HepG2 (cell line): Measurements from ENCODE around the gene PRM3. TPM values are rescaled to one million over a fixed set of nuclear protein-coding genes. Genes with fewer than 3 reads are reported as not detected.

ENCODE experiments used
- CAMTA2 ChIP-seq: sonication (generic); formaldehyde crosslinking; IDR thresholded peaks from 2 replicates; pipeline ENCODE4 v1.4.0; 2020; ENCODE audit warnings: mild to moderate bottlenecking, missing genetic modification reagents, borderline replicate concordance
- FOXA1 ChIP-seq, 2 experiments: fragments of 450-650 bp in 1 of 2; sonication (generic) in 1 of 2; formaldehyde crosslinking in 1 of 2; IDR thresholded peaks; 2 replicates each; pipeline versions ENCODE4 v1.4.0 to v1.6.1; 2016 to 2020; ENCODE audit warnings: missing genetic modification reagents in 1 of 2
- FOXP1 ChIP-seq, 2 experiments: fragments of 450-650 bp in 1 of 2; IDR thresholded peaks; 2 replicates each; pipeline ENCODE4 v1.6.1; 2017 to 2018; ENCODE audit warnings: antibody characterized with exemption in 1 of 2
- HNRNPL ChIP-seq: fragments of 200-400 bp; formaldehyde crosslinking; IDR thresholded peaks from 2 replicates; pipeline ENCODE4 v1.6.1; 2017; ENCODE audit warnings: mild to moderate bottlenecking, low read depth, low read length
- KLF13 ChIP-seq: sonication (generic); formaldehyde crosslinking; IDR thresholded peaks from 2 replicates; pipeline ENCODE4 v1.4.0; 2020; ENCODE audit warnings: mild to moderate bottlenecking, missing genetic modification reagents
- MAFK ChIP-seq, 2 experiments: IDR thresholded peaks in 1 of 2; conservative IDR thresholded peaks in 1 of 2; 2 replicates each; pipeline ENCODE4 v1.6.1; 2011; ENCODE audit warnings: improper control_type of control experiment in 2 of 2, low read length in 2 of 2
- MXD4 ChIP-seq: IDR thresholded peaks from 2 replicates; pipeline ENCODE4 v1.6.1; 2016; ENCODE audit warnings: mild to moderate bottlenecking, missing biosample characterization, missing genetic modification reagents
- PCBP1 ChIP-seq: fragments of 200-400 bp; formaldehyde crosslinking; IDR thresholded peaks from 2 replicates; pipeline ENCODE4 v1.6.1; 2017; ENCODE audit warnings: mild to moderate bottlenecking, low read depth, low read length, borderline replicate concordance
- RCOR2 ChIP-seq: IDR thresholded peaks from 2 replicates; pipeline ENCODE4 v1.6.1; 2016; ENCODE audit warnings: missing biosample characterization, missing genetic modification reagents
- RXRB ChIP-seq: IDR thresholded peaks from 2 replicates; pipeline ENCODE4 v1.6.1; 2016; ENCODE audit warnings: borderline replicate concordance, missing genetic modification reagents, missing compliant biosample characterization
- SALL1 ChIP-seq: sonication (generic); formaldehyde crosslinking; IDR thresholded peaks from 2 replicates; pipeline ENCODE4 v1.8.0; 2022; ENCODE audit warnings: mild to moderate bottlenecking, missing genetic modification reagents
- SMAD1 ChIP-seq: sonication (generic); formaldehyde crosslinking; IDR thresholded peaks from 2 replicates; pipeline ENCODE4 v1.4.0; 2020; ENCODE audit warnings: missing genetic modification reagents, low read depth, mild to moderate bottlenecking, borderline replicate concordance
- ZFP41 ChIP-seq: sonication (generic); formaldehyde crosslinking; IDR thresholded peaks from 2 replicates; pipeline ENCODE4 v1.4.0; 2020; ENCODE audit warnings: mild to moderate bottlenecking, missing genetic modification reagents, borderline replicate concordance
- ZNF839 ChIP-seq: sonication (generic); formaldehyde crosslinking; IDR thresholded peaks from 2 replicates; pipeline ENCODE4 v1.4.0; 2020; ENCODE audit warnings: missing genetic modification reagents, mild to moderate bottlenecking, borderline replicate concordance
- ZNF891 ChIP-seq: sonication (generic); formaldehyde crosslinking; IDR thresholded peaks from 2 replicates; pipeline ENCODE4 v1.5.0; 2020; ENCODE audit warnings: mild to moderate bottlenecking, missing genetic modification reagents
- polyA plus RNA-seq, 8 experiments: library from polyadenylated mRNA; depleted of rRNA in 3 of 8; stranded (reverse) in 7 of 8; unstranded in 1 of 8; fragments of >200 nt; fragmentation: Illumina TruSeq in 4 of 8; extraction: Trizol in 4 of 8; gene quantifications; 2 replicates each; pipeline versions ENCODE4 v1.2.1 to v1.2.3, GENCODE V29; 2011 to 2016; ENCODE audit warnings: low read depth in 4 of 8, missing spikeins in 1 of 8, mixed read lengths in 1 of 8; ENCODE audit not compliant: insufficient read depth in 1 of 8
- total RNA-seq, 5 experiments: library from RNA; depleted of rRNA; stranded (reverse); fragments of >200 nt; fragmentation: Illumina TruSeq; extraction: Trizol; gene quantifications; 2 replicates each; pipeline ENCODE4 v1.2.3, GENCODE V29; 2016; ENCODE audit warnings: low read depth in 1 of 5
- TF ChIP-seq, protein P1 (sequence below): sonication (generic); formaldehyde crosslinking; IDR thresholded peaks from 2 replicates; pipeline ENCODE4 v1.9.0; 2021; ENCODE audit warnings: missing genetic modification reagents, borderline replicate concordance
- TF ChIP-seq, protein P2 (sequence below): sonication (generic); formaldehyde crosslinking; IDR thresholded peaks from 2 replicates; pipeline ENCODE4 v1.4.0; 2020; ENCODE audit warnings: mild to moderate bottlenecking, missing genetic modification reagents
- TF ChIP-seq, protein P3 (sequence below): sonication (generic); formaldehyde crosslinking; IDR thresholded peaks from 2 replicates; pipeline ENCODE4 v1.5.0; 2020; ENCODE audit warnings: missing genetic modification reagents, mild to moderate bottlenecking, borderline replicate concordance
- TF ChIP-seq, protein P4 (sequence below): IDR thresholded peaks from 2 replicates; pipeline ENCODE4 v1.6.1; 2016; ENCODE audit warnings: mild to moderate bottlenecking, missing biosample characterization, missing genetic modification reagents
- TF ChIP-seq, protein P5 (sequence below): sonication (generic); formaldehyde crosslinking; IDR thresholded peaks from 2 replicates; pipeline ENCODE4 v1.9.0; 2022; ENCODE audit warnings: low read depth, missing genetic modification reagents

Gene PRM3
- total and polyA plus RNA-seq, 2 of the 13 experiments (the other 11 are each of a cell fraction or from before 2014, with no cell fraction given): not detected

DNA sequence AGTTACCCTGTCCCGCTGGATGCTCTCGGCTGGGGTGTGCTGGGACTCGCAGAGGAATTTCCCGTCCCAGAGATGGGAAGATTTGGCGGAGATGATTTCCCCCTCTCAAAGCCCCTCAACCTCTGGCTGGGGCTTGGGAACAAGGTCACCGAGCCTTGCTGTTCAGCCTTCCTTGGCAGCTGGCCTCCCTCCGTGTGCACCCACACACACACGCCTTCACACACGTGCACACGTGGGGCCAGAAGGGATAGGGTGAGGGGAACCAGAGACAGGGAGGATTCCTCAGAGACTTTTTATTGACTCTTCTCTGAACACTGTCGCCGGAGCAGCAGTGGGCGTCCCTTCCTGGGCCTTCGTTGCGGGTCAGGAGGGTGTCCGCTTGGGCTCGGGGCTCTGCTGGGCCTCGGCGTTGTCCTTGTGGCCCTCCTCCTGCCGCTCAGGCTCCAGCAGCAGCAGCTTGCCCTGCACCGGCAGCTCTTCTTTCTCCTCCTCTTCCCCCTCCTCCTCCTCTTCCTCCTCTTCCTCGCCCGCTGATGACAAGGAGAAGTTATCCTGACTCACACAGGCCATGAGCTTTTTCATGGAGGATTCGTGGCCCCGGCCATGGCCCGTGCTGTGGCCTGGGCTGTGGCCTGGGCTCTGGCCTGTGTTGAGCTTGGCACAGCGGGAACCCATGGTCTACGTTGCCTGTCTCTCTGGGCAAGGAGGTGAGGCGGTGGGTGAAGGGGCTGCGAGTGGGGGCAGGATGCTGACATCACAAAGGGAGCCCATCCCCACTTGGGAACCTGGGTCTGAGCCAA lies at the start of gene PRM3 (continued):
- TF ChIP-seq, protein P1, sequence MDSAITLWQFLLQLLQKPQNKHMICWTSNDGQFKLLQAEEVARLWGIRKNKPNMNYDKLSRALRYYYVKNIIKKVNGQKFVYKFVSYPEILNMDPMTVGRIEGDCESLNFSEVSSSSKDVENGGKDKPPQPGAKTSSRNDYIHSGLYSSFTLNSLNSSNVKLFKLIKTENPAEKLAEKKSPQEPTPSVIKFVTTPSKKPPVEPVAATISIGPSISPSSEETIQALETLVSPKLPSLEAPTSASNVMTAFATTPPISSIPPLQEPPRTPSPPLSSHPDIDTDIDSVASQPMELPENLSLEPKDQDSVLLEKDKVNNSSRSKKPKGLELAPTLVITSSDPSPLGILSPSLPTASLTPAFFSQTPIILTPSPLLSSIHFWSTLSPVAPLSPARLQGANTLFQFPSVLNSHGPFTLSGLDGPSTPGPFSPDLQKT (CRISPR knock-in tag): no peak
- TF ChIP-seq SALL1 (CRISPR knock-in tag) (peak; percentile 12; the same call in 1 of the 2 replicates), RXRB (CRISPR knock-in tag) (no peak), KLF13 (CRISPR knock-in tag) (peak; percentile 88; the same call in 1 of the 2 replicates), ZFP41 (CRISPR knock-in tag) (no peak), ZNF891 (peak; percentile 75), RCOR2 (CRISPR knock-in tag) (no peak), HNRNPL (peak; percentile 77; the same call in 1 of the 2 replicates), MAFK (conservative IDR thresholded peaks at IDR 0.05 in 1 of 2, IDR thresholded peaks at IDR 0.05 in 1 of 2; ENCODE audit: low read length in 2 of 2) (no peak), MXD4 (CRISPR knock-in tag) (no peak), FOXA1 (IDR thresholded peaks at IDR 0.05) (no peak), FOXA1 (CRISPR knock-in tag; IDR thresholded peaks at IDR 0.05) (0 out of 2 replicates have a peak, but pooled peaks have one; percentile 3), PCBP1 (0 out of 2 replicates have a peak, but pooled peaks have one; percentile 28), ZNF839 (peak; percentile 79; the same call in 1 of the 2 replicates), SMAD1 (CRISPR knock-in tag) (no peak), CAMTA2 (CRISPR knock-in tag) (0 out of 2 replicates have a peak, but pooled peaks have one; percentile 26), FOXP1 (IDR thresholded peaks at IDR 0.05) (no peak), FOXP1 (CRISPR knock-in tag; IDR thresholded peaks at IDR 0.05) (no peak)
- TF ChIP-seq, protein P2, sequence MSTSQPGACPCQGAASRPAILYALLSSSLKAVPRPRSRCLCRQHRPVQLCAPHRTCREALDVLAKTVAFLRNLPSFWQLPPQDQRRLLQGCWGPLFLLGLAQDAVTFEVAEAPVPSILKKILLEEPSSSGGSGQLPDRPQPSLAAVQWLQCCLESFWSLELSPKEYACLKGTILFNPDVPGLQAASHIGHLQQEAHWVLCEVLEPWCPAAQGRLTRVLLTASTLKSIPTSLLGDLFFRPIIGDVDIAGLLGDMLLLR: no peak
- TF ChIP-seq, protein P3, sequence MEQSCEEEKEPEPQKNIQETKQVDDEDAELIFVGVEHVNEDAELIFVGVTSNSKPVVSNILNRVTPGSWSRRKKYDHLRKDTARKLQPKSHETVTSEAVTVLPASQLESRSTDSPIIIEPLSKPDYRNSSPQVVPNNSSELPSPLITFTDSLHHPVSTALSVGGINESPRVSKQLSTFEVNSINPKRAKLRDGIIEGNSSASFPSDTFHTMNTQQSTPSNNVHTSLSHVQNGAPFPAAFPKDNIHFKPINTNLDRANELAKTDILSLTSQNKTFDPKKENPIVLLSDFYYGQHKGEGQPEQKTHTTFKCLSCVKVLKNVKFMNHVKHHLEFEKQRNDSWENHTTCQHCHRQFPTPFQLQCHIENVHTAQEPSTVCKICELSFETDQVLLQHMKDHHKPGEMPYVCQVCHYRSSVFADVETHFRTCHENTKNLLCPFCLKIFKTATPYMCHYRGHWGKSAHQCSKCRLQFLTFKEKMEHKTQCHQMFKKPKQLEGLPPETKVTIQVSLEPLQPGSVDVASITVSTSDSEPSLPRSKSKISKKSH (CRISPR knock-in tag): peak; percentile 65; the same call in 1 of the 2 replicates
- TF ChIP-seq, protein P4, sequence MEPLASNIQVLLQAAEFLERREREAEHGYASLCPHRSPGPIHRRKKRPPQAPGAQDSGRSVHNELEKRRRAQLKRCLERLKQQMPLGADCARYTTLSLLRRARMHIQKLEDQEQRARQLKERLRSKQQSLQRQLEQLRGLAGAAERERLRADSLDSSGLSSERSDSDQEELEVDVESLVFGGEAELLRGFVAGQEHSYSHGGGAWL (CRISPR knock-in tag): no peak
- TF ChIP-seq, protein P5, sequence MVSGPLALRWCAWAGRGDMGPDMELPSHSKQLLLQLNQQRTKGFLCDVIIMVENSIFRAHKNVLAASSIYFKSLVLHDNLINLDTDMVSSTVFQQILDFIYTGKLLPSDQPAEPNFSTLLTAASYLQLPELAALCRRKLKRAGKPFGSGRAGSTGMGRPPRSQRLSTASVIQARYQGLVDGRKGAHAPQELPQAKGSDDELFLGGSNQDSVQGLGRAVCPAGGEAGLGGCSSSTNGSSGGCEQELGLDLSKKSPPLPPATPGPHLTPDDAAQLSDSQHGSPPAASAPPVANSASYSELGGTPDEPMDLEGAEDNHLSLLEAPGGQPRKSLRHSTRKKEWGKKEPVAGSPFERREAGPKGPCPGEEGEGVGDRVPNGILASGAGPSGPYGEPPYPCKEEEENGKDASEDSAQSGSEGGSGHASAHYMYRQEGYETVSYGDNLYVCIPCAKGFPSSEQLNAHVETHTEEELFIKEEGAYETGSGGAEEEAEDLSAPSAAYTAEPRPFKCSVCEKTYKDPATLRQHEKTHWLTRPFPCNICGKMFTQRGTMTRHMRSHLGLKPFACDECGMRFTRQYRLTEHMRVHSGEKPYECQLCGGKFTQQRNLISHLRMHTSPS (CRISPR knock-in tag): 0 out of 2 replicates have a peak, but pooled peaks have one; percentile 28
